Naive thymus-derived CD4-positive, alpha-beta T cell (primary cell): Measurements from ENCODE around the gene TMEM131L. TPM values are rescaled to one million over a fixed set of nuclear protein-coding genes. Genes with fewer than 3 reads are reported as not detected.
"Not testable (repeated sequence)": the region's sequence is repeated elsewhere in the genome, so short reads cannot be mapped to it uniquely, and the experiment has no call there.

Experiments used
- ATAC-seq: fragments of 150-1000 bp; cut with Tn5 transposase; 2 replicates; pipeline ENCODE4 v1.10.0; 2021; ENCODE audit warnings: mild to moderate bottlenecking, moderate library complexity
- CTCF ChIA-PET: fragments of 350-600 bp; sonication (Branson Sonifier 250); formaldehyde crosslinking; loops from one replicate; lab custom pipeline; 2021; ENCODE audit warnings: antibody characterized with exemption; lab: Charles Lee
- POLR2A ChIA-PET: fragments of 350-600 bp; sonication (Branson Sonifier 250); formaldehyde crosslinking; loops from one replicate; lab custom pipeline; 2021; ENCODE audit warnings: antibody characterized with exemption, inconsistent platforms; lab: Charles Lee
- DNase-seq, 9 donors: peaks; one replicate each; pipeline versions ENCODE4 v3.0.0 to v3.0.0-alpha.2; 2020 to 2022; ENCODE audit warnings: mixed read lengths in 1 of 9
- H3K27ac ChIP-seq: one replicate; pipeline ENCODE4 v1.7.0; 2013; ENCODE audit warnings: mild to moderate bottlenecking, low read depth, low read length, moderate library complexity
- H3K27me3 ChIP-seq, 2 donors: one replicate each; pipeline ENCODE4 v1.7.0; 2013; ENCODE audit warnings: low read length in 2 of 2, mild to moderate bottlenecking in 2 of 2, moderate library complexity in 2 of 2; ENCODE audit not compliant: control insufficient read depth in 2 of 2, insufficient read depth in 2 of 2
- H3K36me3 ChIP-seq, 3 experiments: 1 replicate in 2 of 3; 2 replicates in 1 of 3; pipeline ENCODE4 v1.7.0; 2013; ENCODE audit warnings: low read length in 3 of 3, mild to moderate bottlenecking in 3 of 3, moderate library complexity in 1 of 3; ENCODE audit not compliant: insufficient read depth in 3 of 3, control insufficient read depth in 2 of 3
- H3K4me1 ChIP-seq, 2 donors: one replicate each; pipeline ENCODE4 v1.7.0; 2013; ENCODE audit warnings: low read length in 2 of 2, mild to moderate bottlenecking in 2 of 2, moderate library complexity in 1 of 2; ENCODE audit not compliant: control insufficient read depth in 2 of 2, insufficient read depth in 2 of 2
- H3K4me3 ChIP-seq: 2 replicates; pipeline ENCODE4 v1.7.0; 2013; ENCODE audit warnings: mild to moderate bottlenecking, low read length
- H3K9me3 ChIP-seq, 3 experiments: 1 replicate in 2 of 3; 2 replicates in 1 of 3; pipeline ENCODE4 v1.7.0; 2013; ENCODE audit warnings: low read length in 3 of 3; ENCODE audit not compliant: control insufficient read depth in 2 of 3
- H3K27ac Mint-ChIP-seq, 9 donors: one replicate each; pipeline ENCODE4 v1.8.0; 2020 to 2022; ENCODE audit warnings: mixed read lengths in 9 of 9, mild to moderate bottlenecking in 8 of 9, moderate library complexity in 5 of 9, inconsistent platforms in 2 of 9
- H3K27me3 Mint-ChIP-seq, 5 donors: one replicate each; pipeline ENCODE4 v1.8.0; 2021 to 2022; ENCODE audit warnings: mixed read lengths in 5 of 5, mild to moderate bottlenecking in 1 of 5
- H3K36me3 Mint-ChIP-seq, 5 donors: one replicate each; pipeline ENCODE4 v1.8.0; 2020 to 2022; ENCODE audit warnings: mixed read lengths in 5 of 5, mild to moderate bottlenecking in 3 of 5, inconsistent platforms in 1 of 5
- H3K4me1 Mint-ChIP-seq, 7 donors: one replicate each; pipeline ENCODE4 v1.8.0; 2020 to 2022; ENCODE audit warnings: mixed read lengths in 7 of 7, mild to moderate bottlenecking in 3 of 7, inconsistent platforms in 1 of 7
- H3K4me3 Mint-ChIP-seq, 10 donors: one replicate each; pipeline ENCODE4 v1.8.0; 2020 to 2022; ENCODE audit warnings: mild to moderate bottlenecking in 10 of 10, mixed read lengths in 10 of 10, moderate library complexity in 6 of 10, inconsistent platforms in 2 of 10
- H3K9me3 Mint-ChIP-seq, 11 donors: one replicate each; pipeline ENCODE4 v1.8.0; 2020 to 2022; ENCODE audit warnings: mixed read lengths in 11 of 11, mild to moderate bottlenecking in 4 of 11, inconsistent platforms in 1 of 11, moderate library complexity in 1 of 11
- intact Hi-C, 2 donors: fragments of 100-400 bp; cut with micrococcal nuclease; formaldehyde crosslinking; loops; one replicate each; pipeline ENCODE4 v1.15.1; 2023
- polyA plus RNA-seq, 2 donors: library from polyadenylated mRNA; unstranded; fragments of 300-500 nt; fragmentation: Illumina TruSeq; gene quantifications; one replicate each; pipeline ENCODE4 v1.2.3, GENCODE V29; 2021
- total RNA-seq, 6 experiments: library from RNA in 5 of 6; stranded (reverse) in 5 of 6; gene quantifications; 1 replicate in 5 of 6; 2 replicates in 1 of 6; pipeline ENCODE4 v1.2.3 and lab custom pipeline; 2021 to 2026

TMEM131L gene
- total and polyA plus RNA-seq, 7 experiments from 2014 or later, result 45.7 to 111 (median 87.9) TPM

DNA sequence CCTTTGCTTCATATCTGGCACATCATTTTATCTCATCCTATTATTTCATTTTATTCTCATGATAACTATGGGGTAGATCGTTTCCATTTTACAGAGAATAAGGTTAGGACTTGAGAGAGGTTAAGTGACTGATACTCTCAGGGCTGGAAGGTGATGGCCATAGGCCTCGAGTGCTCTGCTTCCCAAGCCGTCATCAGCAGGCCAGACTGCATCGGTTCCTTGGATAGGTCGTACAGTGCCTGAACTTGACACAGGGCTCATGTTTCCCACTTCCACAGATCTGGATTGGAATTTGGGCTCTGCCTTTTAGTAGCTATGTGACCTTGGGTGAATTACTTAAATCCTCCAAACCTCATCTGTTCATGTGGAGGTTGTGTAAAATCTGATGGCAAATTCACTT is 81.4 kb downstream of the TMEM131L start:
- intact Hi-C loops, result no loop called here
- H3K27me3 Mint-ChIP-seq, result no peaks in the 10 kb centered on the region
- H3K4me1 ChIP-seq, result peaks cover 0 to 19% of the 10 kb centered on the region in 2 donors
- H3K9me3 Mint-ChIP-seq, result no peaks in the 10 kb centered on the region
- peaks cover 0 to 24% (median 6%) of the 10 kb centered on the region in 3 experiments for H3K36me3 ChIP-seq
- peak overlapping the region in 6 of 9 donors; percentile 3 to 72 (median 62) for H3K27ac Mint-ChIP-seq
- no peak for ATAC-seq
- H3K4me1 Mint-ChIP-seq, result peaks cover 12 to 76% (median 71%) of the 10 kb centered on the region in 7 donors
- ChIA-PET POLR2A (no interaction called here), CTCF (interaction anchor here (0.7 to 1.5 kb wide), 2 partner anchors 149 to 152 kb away, joined by 3 to 5 read pairs; no protein-coding TSS in a partner anchor)
- no peak overlapping the region for H3K27ac ChIP-seq
- H3K36me3 Mint-ChIP-seq, result peaks cover 0 to 18% (median 12%) of the 10 kb centered on the region in 5 donors
- DNase-seq, result no peak
- no peaks in the 10 kb centered on the region for H3K27me3 ChIP-seq
- H3K9me3 ChIP-seq, result no peaks in the 10 kb centered on the region
- peak overlapping the region in 2 of 10 donors; percentile 33 to 36 for H3K4me3 Mint-ChIP-seq
- H3K4me3 ChIP-seq, result no peak overlapping the region

DNA sequence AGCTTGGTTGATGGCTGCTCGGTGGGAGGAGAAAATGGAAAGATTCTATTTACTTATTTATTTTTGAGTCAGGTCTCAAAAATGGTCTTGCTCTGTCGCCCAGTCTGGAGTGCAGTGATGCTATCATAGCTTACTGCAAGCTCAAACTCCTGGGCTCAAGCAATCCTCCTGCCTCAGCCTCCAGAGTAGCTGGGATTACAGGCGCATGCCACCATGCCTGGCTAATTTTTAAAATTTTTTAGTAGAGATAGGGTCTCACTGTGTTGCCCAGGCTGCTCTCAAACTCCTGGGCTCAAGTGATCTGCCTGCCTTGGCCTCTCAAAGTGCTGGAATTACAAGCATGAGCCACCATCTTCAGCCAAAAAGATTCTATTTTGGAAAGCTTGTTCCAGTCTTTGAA is 82.7 kb downstream of the TMEM131L start:
- ATAC-seq, result not testable (repeated sequence)
- H3K4me3 Mint-ChIP-seq, result peak overlapping the region in 5 of 10 donors; percentile 4 to 39 (median 23)

DNA sequence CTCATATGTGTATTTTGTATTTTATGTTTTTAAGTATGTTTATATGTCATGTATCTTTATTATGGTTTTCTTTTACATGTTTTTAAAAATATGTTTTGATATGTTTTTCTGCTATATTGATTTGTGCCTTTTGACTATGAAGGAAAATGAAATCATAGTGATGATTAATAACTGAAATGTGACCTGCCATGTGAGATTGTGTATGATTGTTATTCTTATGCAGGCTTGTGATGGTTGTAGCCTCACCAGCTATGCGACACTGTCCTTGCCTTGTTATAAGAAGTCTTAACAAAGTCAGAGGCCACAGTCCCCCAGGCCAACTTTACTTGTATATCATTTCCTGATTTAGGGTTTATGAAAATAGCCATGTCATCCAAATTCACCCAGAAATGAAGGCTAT is 83.2 kb downstream of the TMEM131L start:
- intact Hi-C loops, result no loop called here
- Histone ChIP-seq H3K27ac (no peak overlapping the region), H3K27me3 (no peaks in the 10 kb centered on the region), H3K4me3 (no peak overlapping the region), H3K36me3 (peaks cover 0 to 21% (median 6%) of the 10 kb centered on the region in 3 experiments), H3K4me1 (peaks cover 0 to 8% of the 10 kb centered on the region in 2 donors), H3K9me3 (no peaks in the 10 kb centered on the region)
- Mint-ChIP-seq H3K27me3 (no peaks in the 10 kb centered on the region), H3K9me3 (no peaks in the 10 kb centered on the region), H3K27ac (peak overlapping the region in 6 of 9 donors; percentile 14 to 87 (median 52)), H3K4me1 (peaks cover 13 to 73% (median 68%) of the 10 kb centered on the region in 7 donors), H3K36me3 (peaks cover 0 to 15% (median 9%) of the 10 kb centered on the region in 5 donors), H3K4me3 (peak overlapping the region in 5 of 10 donors; percentile 2 to 39 (median 9))
- POLR2A ChIA-PET, result interaction anchor here (0.9 kb wide), 1 partner anchor 51 kb away, joined by 4 read pairs; no protein-coding TSS in a partner anchor
- CTCF ChIA-PET, result interaction anchor here (1.1 kb wide), 2 partner anchors 25 to 60 kb away, joined by 4 read pairs; no protein-coding TSS in a partner anchor
- ATAC-seq (no peak), DNase-seq (no peak)

More for the DNA sequence above, 82.7 kb downstream of the TMEM131L start:
- intact Hi-C loops, H3K9me3 ChIP-seq, H3K27me3 Mint-ChIP-seq, H3K4me3 ChIP-seq, DNase-seq, H3K9me3 Mint-ChIP-seq, H3K27me3 ChIP-seq: not testable (repeated sequence)
- H3K4me1 ChIP-seq, result peaks cover 0 to 12% of the 10 kb centered on the region in 2 donors
- H3K36me3 ChIP-seq, result peaks cover 0 to 24% (median 6%) of the 10 kb centered on the region in 3 experiments
- Mint-ChIP-seq H3K4me1 (peaks cover 13 to 75% (median 69%) of the 10 kb centered on the region in 7 donors), H3K27ac (peak overlapping the region in 8 of 9 donors; percentile 14 to 87 (median 70)), H3K36me3 (peaks cover 0 to 17% (median 9%) of the 10 kb centered on the region in 5 donors)
- ChIA-PET CTCF (interaction anchor here (1.1 kb wide), 2 partner anchors 25 to 60 kb away, joined by 4 read pairs; no protein-coding TSS in a partner anchor), POLR2A (interaction anchor here (0.9 kb wide), 1 partner anchor 51 kb away, joined by 4 read pairs; no protein-coding TSS in a partner anchor)
- peak overlapping the region; percentile 37 for H3K27ac ChIP-seq

DNA sequence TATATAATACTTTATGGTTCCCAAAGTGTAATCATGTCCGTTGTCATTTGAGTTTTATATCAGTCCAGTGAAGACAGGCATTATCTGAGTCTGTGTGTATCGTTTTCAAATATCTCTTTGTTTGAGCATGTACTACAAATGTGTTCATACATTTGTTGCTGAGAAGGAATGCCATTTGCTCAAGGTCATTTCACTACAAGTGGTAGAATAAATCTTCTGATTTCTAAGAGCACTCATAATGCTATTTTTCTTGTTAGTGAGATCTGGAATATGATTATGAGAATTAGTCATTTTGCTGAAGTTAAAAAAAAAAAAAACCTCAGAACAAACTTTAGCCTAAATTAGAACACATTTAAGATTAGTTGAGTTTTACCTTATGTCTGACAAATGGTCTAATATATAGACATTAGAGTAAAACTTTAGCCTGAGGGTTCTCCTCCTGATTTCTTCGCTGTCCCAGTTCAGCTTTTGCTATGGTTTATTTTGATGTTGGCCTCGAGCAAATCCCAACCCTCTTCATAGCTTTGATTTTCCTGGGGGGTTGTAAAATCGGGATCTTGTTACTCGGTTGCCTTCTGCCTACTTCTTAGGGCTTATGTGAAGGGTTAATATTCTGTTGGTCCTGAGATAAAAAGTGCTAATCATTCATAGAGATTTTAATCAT is 87.1 kb downstream of the TMEM131L start:
- intact Hi-C loops, result no loop called here
- POLR2A ChIA-PET, result interaction anchor here (0.6 to 1.0 kb wide), 3 partner anchors 23 to 1276 kb away, joined by 3 to 4 read pairs (median 3); no protein-coding TSS in a partner anchor
- Histone ChIP-seq H3K4me3 (no peak overlapping the region), H3K9me3 (no peaks in the 10 kb centered on the region), H3K27ac (no peak overlapping the region), H3K4me1 (peaks cover 0 to 3% of the 10 kb centered on the region in 2 donors), H3K27me3 (no peaks in the 10 kb centered on the region), H3K36me3 (peaks cover 4 to 40% (median 6%) of the 10 kb centered on the region in 3 experiments)
- no peaks in the 10 kb centered on the region for H3K9me3 Mint-ChIP-seq
- no peak for DNase-seq
- H3K27ac Mint-ChIP-seq, result peak overlapping the region in 8 of 9 donors; percentile 9 to 71 (median 39)
- CTCF ChIA-PET, result interaction anchor here (0.9 to 2.4 kb wide), 3 partner anchors 15 to 86 kb away, joined by 3 to 10 read pairs (median 5); no protein-coding TSS in a partner anchor
- H3K27me3 Mint-ChIP-seq, result no peaks in the 10 kb centered on the region
- H3K4me3 Mint-ChIP-seq, result peak overlapping the region in 1 of 10 donors; percentile 17
- H3K4me1 Mint-ChIP-seq, result peaks cover 16 to 74% (median 65%) of the 10 kb centered on the region in 7 donors
- ATAC-seq, result no peak
- peaks cover 4 to 34% (median 24%) of the 10 kb centered on the region in 5 donors for H3K36me3 Mint-ChIP-seq

DNA sequence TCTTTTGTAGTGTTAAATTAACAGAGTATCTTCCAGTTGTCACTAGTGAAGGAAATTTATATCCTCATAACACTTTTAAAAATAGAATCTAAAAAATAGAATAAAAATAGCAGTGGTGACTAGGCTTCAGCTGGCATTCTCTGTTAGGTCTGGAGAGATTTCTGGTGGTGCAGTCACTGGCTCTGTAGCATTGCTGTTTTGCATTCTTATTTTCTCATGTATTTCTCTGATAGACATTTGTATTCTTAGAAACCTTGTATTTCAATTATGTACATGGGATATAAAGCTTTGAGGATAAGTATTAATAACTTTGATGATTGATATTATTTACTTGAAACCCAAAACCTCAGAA is 87.6 kb downstream of the TMEM131L start:
- Histone ChIP-seq H3K27me3 (no peaks in the 10 kb centered on the region), H3K4me3 (no peak overlapping the region), H3K36me3 (peaks cover 4 to 44% (median 6%) of the 10 kb centered on the region in 3 experiments), H3K9me3 (no peaks in the 10 kb centered on the region), H3K27ac (no peak overlapping the region), H3K4me1 (no peaks in the 10 kb centered on the region)
- peak overlapping the region in 4 of 9 donors; percentile 14 to 71 (median 27) for H3K27ac Mint-ChIP-seq
- H3K4me1 Mint-ChIP-seq, result peaks cover 12 to 73% (median 60%) of the 10 kb centered on the region in 7 donors
- intact Hi-C loops, result loop anchor here in 1 of 2 donors (2.0 kb wide), 1 partner anchor 13 kb away; no protein-coding TSS in a partner anchor
- peaks cover 4 to 39% (median 27%) of the 10 kb centered on the region in 5 donors for H3K36me3 Mint-ChIP-seq
- H3K27me3 Mint-ChIP-seq, result no peaks in the 10 kb centered on the region
- peak overlapping the region in 1 of 10 donors; percentile 17 for H3K4me3 Mint-ChIP-seq
- no peaks in the 10 kb centered on the region for H3K9me3 Mint-ChIP-seq
- ChIA-PET POLR2A (interaction anchor here (0.6 to 1.0 kb wide), 3 partner anchors 9 to 62 kb away, joined by 3 read pairs; no protein-coding TSS in a partner anchor), CTCF (interaction anchor here (0.9 kb wide), 1 partner anchor 20 kb away, joined by 3 read pairs; no protein-coding TSS in a partner anchor)
- ATAC-seq (no peak), DNase-seq (no peak)

DNA sequence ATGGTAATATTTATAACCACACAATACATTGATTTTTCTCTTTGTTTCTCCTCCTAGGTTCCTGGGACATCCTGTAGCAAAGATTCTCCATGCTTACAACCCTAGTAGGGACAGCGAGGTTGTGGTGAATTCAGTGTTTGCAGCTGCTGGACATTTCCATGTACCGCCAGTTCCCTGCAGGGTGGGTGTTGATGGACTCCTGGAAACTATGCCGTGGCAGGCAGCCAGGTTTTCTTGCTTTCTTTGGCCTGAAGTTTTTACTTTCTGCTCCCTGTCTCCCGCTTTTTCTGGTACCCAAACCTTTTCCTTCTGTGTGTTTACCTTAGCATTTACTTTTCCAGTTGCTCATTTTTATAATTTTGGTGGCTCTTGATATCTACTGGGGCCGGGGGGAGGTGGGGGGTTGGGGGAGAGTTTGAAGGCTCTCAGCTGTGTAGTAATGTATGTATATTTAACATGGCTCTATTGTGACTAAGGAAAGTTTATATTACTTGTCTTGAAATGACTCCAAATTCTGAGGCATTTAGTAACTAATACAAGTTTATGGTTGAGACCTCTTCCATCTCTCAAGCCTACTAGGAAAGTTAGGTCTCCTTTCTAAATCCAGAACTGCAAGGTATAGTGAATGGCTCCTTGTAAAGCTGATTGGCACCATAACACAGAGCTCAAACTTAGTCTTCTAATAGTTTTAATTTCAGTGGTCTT is 89.7 kb downstream of the TMEM131L start:
- Mint-ChIP-seq H3K27me3 (no peaks in the 10 kb centered on the region), H3K36me3 (peaks cover 19 to 56% (median 40%) of the 10 kb centered on the region in 5 donors)
- H3K36me3 ChIP-seq, result peaks cover 11 to 60% (median 15%) of the 10 kb centered on the region in 3 experiments

More for the DNA sequence above, 89.7 kb downstream of the TMEM131L start:
- no peaks in the 10 kb centered on the region for H3K9me3 ChIP-seq
- ChIA-PET CTCF (no interaction called here), POLR2A (interaction anchor here (1.3 to 1.5 kb wide), 3 partner anchors 10 to 70 kb away, joined by 4 read pairs; no protein-coding TSS in a partner anchor)
- Mint-ChIP-seq H3K4me1 (peaks cover 11 to 77% (median 61%) of the 10 kb centered on the region in 7 donors), H3K9me3 (peaks cover 0 to 7% (median 4%) of the 10 kb centered on the region in 11 donors), H3K27ac (peak overlapping the region in 7 of 9 donors; percentile 8 to 84 (median 43)), H3K4me3 (no peak overlapping the region)
- intact Hi-C loops, result loop anchor here in 1 of 2 donors (2.0 kb wide), 2 partner anchors 15 to 33 kb away; no protein-coding TSS in a partner anchor
- no peak for ATAC-seq
- H3K4me3 ChIP-seq, result no peak overlapping the region
- no peak for DNase-seq
- H3K27ac ChIP-seq, result no peak overlapping the region
- H3K4me1 ChIP-seq, result no peaks in the 10 kb centered on the region
- H3K27me3 ChIP-seq, result no peaks in the 10 kb centered on the region
